ENCODE measurements around the gene MED13L. TPM values are rescaled to one million over a fixed set of nuclear protein-coding genes. Genes with fewer than 3 reads are reported as not detected.

Gene MED13L
- total and polyA plus RNA-seq, 4 donors: 7.9 to 94.0 (median 37.7) TPM

DNA sequence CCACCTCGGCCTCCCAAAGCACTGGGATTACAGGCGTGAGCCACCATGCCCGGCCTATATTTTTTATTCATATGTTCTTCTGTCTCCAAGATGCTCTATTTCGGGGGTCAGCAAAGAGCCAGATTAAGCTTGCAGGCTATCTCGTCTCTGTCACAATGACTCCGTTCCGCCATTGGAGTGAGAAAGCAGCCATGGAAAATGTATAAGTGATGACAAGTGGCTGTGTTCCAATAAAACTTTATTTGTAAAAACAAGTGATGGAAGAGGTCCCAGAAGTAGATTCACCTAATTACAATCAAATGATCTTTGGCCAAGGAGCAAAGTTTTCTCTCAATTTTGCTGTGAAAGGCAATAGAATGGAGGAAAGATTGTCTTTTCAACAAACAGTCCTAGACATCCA lies 342.6 kb downstream of the MED13L start:
- Histone ChIP-seq H3K36me3 (ENCODE audit: control insufficient read depth in 4 of 4, insufficient read depth in 3 of 4, low read depth in 1 of 4, low read length in 3 of 4) (no peaks in the 10 kb centered on the region), H3K9me3 (ENCODE audit: control insufficient read depth in 4 of 4, low read length in 3 of 4) (peaks cover 0 to 4% (median 0%) of the 10 kb centered on the region in 4 donors), H3K27me3 (ENCODE audit: control insufficient read depth in 4 of 4, insufficient read depth in 4 of 4, low read length in 3 of 4) (no peaks in the 10 kb centered on the region), H3K9ac (ENCODE audit: low read depth in 1 of 2, low read length in 2 of 2) (no peak overlapping the region), H3K4me1 (ENCODE audit: control insufficient read depth in 4 of 4, insufficient read depth in 4 of 4, low read length in 3 of 4) (no peaks in the 10 kb centered on the region), H3K4me3 (ENCODE audit: low read depth in 1 of 3, low read length in 3 of 3) (no peak overlapping the region), H3K27ac (ENCODE audit: low read depth in 1 of 2, low read length in 2 of 2) (no peak overlapping the region)
- TF ChIP-seq, protein P1, sequence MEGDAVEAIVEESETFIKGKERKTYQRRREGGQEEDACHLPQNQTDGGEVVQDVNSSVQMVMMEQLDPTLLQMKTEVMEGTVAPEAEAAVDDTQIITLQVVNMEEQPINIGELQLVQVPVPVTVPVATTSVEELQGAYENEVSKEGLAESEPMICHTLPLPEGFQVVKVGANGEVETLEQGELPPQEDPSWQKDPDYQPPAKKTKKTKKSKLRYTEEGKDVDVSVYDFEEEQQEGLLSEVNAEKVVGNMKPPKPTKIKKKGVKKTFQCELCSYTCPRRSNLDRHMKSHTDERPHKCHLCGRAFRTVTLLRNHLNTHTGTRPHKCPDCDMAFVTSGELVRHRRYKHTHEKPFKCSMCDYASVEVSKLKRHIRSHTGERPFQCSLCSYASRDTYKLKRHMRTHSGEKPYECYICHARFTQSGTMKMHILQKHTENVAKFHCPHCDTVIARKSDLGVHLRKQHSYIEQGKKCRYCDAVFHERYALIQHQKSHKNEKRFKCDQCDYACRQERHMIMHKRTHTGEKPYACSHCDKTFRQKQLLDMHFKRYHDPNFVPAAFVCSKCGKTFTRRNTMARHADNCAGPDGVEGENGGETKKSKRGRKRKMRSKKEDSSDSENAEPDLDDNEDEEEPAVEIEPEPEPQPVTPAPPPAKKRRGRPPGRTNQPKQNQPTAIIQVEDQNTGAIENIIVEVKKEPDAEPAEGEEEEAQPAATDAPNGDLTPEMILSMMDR (IDR thresholded peaks at IDR 0.05; ENCODE audit: low read depth, low read length, missing input control): no peak
- no peak for TF ChIP-seq HNF4A (conservative IDR thresholded peaks at IDR 0.05)
- no peak for TF ChIP-seq YY1 (IDR thresholded peaks at IDR 0.05)
- TF ChIP-seq HNF4G (IDR thresholded peaks at IDR 0.05): no peak
- TF ChIP-seq, protein P2, sequence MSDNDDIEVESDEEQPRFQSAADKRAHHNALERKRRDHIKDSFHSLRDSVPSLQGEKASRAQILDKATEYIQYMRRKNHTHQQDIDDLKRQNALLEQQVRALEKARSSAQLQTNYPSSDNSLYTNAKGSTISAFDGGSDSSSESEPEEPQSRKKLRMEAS (IDR thresholded peaks at IDR 0.05): no peak
- no peak for TF ChIP-seq JUND (IDR thresholded peaks at IDR 0.05)
- TF ChIP-seq FOXA2 (IDR thresholded peaks at IDR 0.05): no peak
- no peak for TF ChIP-seq TAF1 (conservative IDR thresholded peaks at IDR 0.05)
- no peak for TF ChIP-seq EGR1 (IDR thresholded peaks at IDR 0.05; ENCODE audit: low read depth in 2 of 2)
- TF ChIP-seq, protein P3, sequence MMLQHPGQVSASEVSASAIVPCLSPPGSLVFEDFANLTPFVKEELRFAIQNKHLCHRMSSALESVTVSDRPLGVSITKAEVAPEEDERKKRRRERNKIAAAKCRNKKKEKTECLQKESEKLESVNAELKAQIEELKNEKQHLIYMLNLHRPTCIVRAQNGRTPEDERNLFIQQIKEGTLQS (IDR thresholded peaks at IDR 0.05): no peak
- no peak for TF ChIP-seq GABPA (IDR thresholded peaks at IDR 0.05 in 1 of 2, conservative IDR thresholded peaks at IDR 0.05 in 1 of 2)
- DNase-seq (ENCODE audit: low spot score): no peak
- WGBS: 95% methylated on average over 7 of the region's 7 CpGs

DNA sequence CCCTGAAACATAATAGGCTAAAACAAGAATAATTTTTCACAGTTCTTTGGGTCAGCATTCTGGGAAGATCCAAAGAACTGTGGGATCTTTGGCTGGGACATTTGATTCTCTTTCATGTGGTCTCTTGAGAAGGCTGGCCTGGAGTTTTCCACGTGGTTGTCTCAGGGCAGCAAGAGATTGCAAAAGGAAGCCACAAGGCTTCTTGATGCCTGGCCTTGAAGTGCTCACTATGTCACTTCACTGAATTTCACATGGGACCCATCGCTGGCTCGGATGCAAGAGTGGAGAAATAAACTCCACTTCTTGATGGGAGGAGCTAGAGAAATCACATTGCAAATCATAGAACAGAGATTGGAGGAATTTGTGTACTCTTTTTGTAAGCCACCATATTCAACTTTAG lies 343.4 kb downstream of the MED13L start:
- no peak for DNase-seq (ENCODE audit: low spot score)
- H3K27me3 ChIP-seq (ENCODE audit: control insufficient read depth in 4 of 4, insufficient read depth in 4 of 4, low read length in 3 of 4): no peaks in the 10 kb centered on the region
- TF ChIP-seq, protein P4, sequence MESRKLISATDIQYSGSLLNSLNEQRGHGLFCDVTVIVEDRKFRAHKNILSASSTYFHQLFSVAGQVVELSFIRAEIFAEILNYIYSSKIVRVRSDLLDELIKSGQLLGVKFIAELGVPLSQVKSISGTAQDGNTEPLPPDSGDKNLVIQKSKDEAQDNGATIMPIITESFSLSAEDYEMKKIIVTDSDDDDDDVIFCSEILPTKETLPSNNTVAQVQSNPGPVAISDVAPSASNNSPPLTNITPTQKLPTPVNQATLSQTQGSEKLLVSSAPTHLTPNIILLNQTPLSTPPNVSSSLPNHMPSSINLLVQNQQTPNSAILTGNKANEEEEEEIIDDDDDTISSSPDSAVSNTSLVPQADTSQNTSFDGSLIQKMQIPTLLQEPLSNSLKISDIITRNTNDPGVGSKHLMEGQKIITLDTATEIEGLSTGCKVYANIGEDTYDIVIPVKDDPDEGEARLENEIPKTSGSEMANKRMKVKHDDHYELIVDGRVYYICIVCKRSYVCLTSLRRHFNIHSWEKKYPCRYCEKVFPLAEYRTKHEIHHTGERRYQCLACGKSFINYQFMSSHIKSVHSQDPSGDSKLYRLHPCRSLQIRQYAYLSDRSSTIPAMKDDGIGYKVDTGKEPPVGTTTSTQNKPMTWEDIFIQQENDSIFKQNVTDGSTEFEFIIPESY (IDR thresholded peaks at IDR 0.05): no peak
- TF ChIP-seq, protein P5, sequence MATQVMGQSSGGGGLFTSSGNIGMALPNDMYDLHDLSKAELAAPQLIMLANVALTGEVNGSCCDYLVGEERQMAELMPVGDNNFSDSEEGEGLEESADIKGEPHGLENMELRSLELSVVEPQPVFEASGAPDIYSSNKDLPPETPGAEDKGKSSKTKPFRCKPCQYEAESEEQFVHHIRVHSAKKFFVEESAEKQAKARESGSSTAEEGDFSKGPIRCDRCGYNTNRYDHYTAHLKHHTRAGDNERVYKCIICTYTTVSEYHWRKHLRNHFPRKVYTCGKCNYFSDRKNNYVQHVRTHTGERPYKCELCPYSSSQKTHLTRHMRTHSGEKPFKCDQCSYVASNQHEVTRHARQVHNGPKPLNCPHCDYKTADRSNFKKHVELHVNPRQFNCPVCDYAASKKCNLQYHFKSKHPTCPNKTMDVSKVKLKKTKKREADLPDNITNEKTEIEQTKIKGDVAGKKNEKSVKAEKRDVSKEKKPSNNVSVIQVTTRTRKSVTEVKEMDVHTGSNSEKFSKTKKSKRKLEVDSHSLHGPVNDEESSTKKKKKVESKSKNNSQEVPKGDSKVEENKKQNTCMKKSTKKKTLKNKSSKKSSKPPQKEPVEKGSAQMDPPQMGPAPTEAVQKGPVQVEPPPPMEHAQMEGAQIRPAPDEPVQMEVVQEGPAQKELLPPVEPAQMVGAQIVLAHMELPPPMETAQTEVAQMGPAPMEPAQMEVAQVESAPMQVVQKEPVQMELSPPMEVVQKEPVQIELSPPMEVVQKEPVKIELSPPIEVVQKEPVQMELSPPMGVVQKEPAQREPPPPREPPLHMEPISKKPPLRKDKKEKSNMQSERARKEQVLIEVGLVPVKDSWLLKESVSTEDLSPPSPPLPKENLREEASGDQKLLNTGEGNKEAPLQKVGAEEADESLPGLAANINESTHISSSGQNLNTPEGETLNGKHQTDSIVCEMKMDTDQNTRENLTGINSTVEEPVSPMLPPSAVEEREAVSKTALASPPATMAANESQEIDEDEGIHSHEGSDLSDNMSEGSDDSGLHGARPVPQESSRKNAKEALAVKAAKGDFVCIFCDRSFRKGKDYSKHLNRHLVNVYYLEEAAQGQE (IDR thresholded peaks at IDR 0.05): no peak
- TF ChIP-seq, protein P3 (IDR thresholded peaks at IDR 0.05): no peak
- no peak for TF ChIP-seq NR2F2 (IDR thresholded peaks at IDR 0.05)
- TF ChIP-seq, protein P1 (IDR thresholded peaks at IDR 0.05; ENCODE audit: low read depth, low read length, missing input control): no peak
- no peak for TF ChIP-seq JUND (IDR thresholded peaks at IDR 0.05)
- TF ChIP-seq RAD21 (IDR thresholded peaks at IDR 0.05): no peak
- no peak for TF ChIP-seq GABPA (IDR thresholded peaks at IDR 0.05 in 1 of 2, conservative IDR thresholded peaks at IDR 0.05 in 1 of 2)
- TF ChIP-seq, protein P2 (IDR thresholded peaks at IDR 0.05): no peak
- no peak for TF ChIP-seq HNF4A (conservative IDR thresholded peaks at IDR 0.05)
- no peak for TF ChIP-seq EGR1 (IDR thresholded peaks at IDR 0.05; ENCODE audit: low read depth in 2 of 2)
- TF ChIP-seq YY1 (IDR thresholded peaks at IDR 0.05): no peak
- no peak for TF ChIP-seq HNF4G (IDR thresholded peaks at IDR 0.05)
- TF ChIP-seq FOXA2 (IDR thresholded peaks at IDR 0.05): no peak
- TF ChIP-seq RXRA (IDR thresholded peaks at IDR 0.05): no peak
- TF ChIP-seq TAF1 (conservative IDR thresholded peaks at IDR 0.05): no peak
- TF ChIP-seq SP1 (IDR thresholded peaks at IDR 0.05): no peak
- TF ChIP-seq FOXA1 (IDR thresholded peaks at IDR 0.05): no peak
- 76% methylated on average over 3 of the region's 3 CpGs for WGBS
- no peak overlapping the region for H3K4me3 ChIP-seq (ENCODE audit: low read depth in 1 of 3, low read length in 3 of 3)
- no peak overlapping the region for H3K9ac ChIP-seq (ENCODE audit: low read depth in 1 of 2, low read length in 2 of 2)
- H3K36me3 ChIP-seq (ENCODE audit: control insufficient read depth in 4 of 4, insufficient read depth in 3 of 4, low read depth in 1 of 4, low read length in 3 of 4): no peaks in the 10 kb centered on the region
- no peak overlapping the region for H3K27ac ChIP-seq (ENCODE audit: low read depth in 1 of 2, low read length in 2 of 2)
- no peaks in the 10 kb centered on the region for H3K4me1 ChIP-seq (ENCODE audit: control insufficient read depth in 4 of 4, insufficient read depth in 4 of 4, low read length in 3 of 4)
- H3K9me3 ChIP-seq (ENCODE audit: control insufficient read depth in 4 of 4, low read length in 3 of 4): peaks cover 0 to 4% (median 0%) of the 10 kb centered on the region in 4 donors
